Measurements from ENCODE around the gene NOVA2. TPM values are rescaled to one million over a fixed set of nuclear protein-coding genes. Genes with fewer than 3 reads are reported as not detected.
A peak's percentile ranks its signal among the peaks of the same experiment; 100 is the strongest.

NOVA2 gene
- total RNA-seq, 1 experiment from 2014 or later: not detected

- Histone ChIP-seq H3K27me3 (ENCODE audit: low read length) (no peaks in the 10 kb centered on the region), H2AFZ (ENCODE audit: low read length) (no peak within 1 kb of the TSS), H4K20me1 (ENCODE audit: low read length) (no peaks in the 10 kb centered on the region), H3K79me2 (ENCODE audit: low read length) (no peaks in the 10 kb centered on the region), H3K9me2 (replicated peaks; ENCODE audit: low read length) (no peaks in the 10 kb centered on the region), H3K9me3 (ENCODE audit: low read length) (no peaks in the 10 kb centered on the region), H3K4me2 (ENCODE audit: low read length) (no peak within 1 kb of the TSS), H3F3A (ENCODE audit: low read length, unreplicated experiment) (no peaks in the 10 kb centered on the region), H3K27ac (ENCODE audit: low read length) (no peak within 1 kb of the TSS), H3K9ac (ENCODE audit: low read length) (no peak within 1 kb of the TSS), H3K4me1 (ENCODE audit: insufficient read depth, low read length) (no peaks in the 10 kb centered on the region), H3K36me3 (ENCODE audit: low read depth, low read length) (no peaks in the 10 kb centered on the region), H3K4me3 (ENCODE audit: low read length) (no peak within 1 kb of the TSS)
- POLR2A ChIA-PET (ENCODE audit: unreplicated experiment): no interaction called here
- intact Hi-C loops (cut with micrococcal nuclease): no loop called here
- no peak for ATAC-seq
- TF ChIP-seq EZH2 (IDR thresholded peaks at IDR 0.05; ENCODE audit: low read length, unreplicated experiment): no peak
- peak; percentile 28; the same call in 1 of the 2 replicates for TF ChIP-seq CTCF (conservative IDR thresholded peaks at IDR 0.05; ENCODE audit: low read depth, low read length)
- no peak for TF ChIP-seq EZH2phosphoT487 (IDR thresholded peaks at IDR 0.05; ENCODE audit: borderline replicate concordance, low read length)
- BruUV-seq (replicated peaks): no TSS peak
- DNase-seq: peak; percentile 13
- CTCF ChIA-PET: no interaction called here
These were observed 59.5 kb downstream of the NOVA2 start, which contains the start of gene NANOS2 for GRCh38 chr19:45913874-45914830. TSS of gene NANOS2 (minus strand) at chr19:45914778. CDS start at chr19:45914693, 85 bp downstream.

- ChIA-PET CTCF (no interaction called here), POLR2A (ENCODE audit: unreplicated experiment) (no interaction called here)
- Histone ChIP-seq H3K9ac (ENCODE audit: low read length) (no peak overlapping the region), H3K79me2 (ENCODE audit: low read length) (no peaks in the 10 kb centered on the region), H3K27ac (ENCODE audit: low read length) (no peak overlapping the region), H3F3A (ENCODE audit: low read length, unreplicated experiment) (no peaks in the 10 kb centered on the region), H3K36me3 (ENCODE audit: low read depth, low read length) (no peaks in the 10 kb centered on the region), H3K4me3 (ENCODE audit: low read length) (no peak overlapping the region), H4K20me1 (ENCODE audit: low read length) (no peaks in the 10 kb centered on the region), H3K4me2 (ENCODE audit: low read length) (no peak overlapping the region), H3K4me1 (ENCODE audit: insufficient read depth, low read length) (peaks cover 4% of the 10 kb centered on the region), H3K9me2 (replicated peaks; ENCODE audit: low read length) (no peaks in the 10 kb centered on the region), H2AFZ (ENCODE audit: low read length) (no peak overlapping the region), H3K9me3 (ENCODE audit: low read length) (no peaks in the 10 kb centered on the region), H3K27me3 (ENCODE audit: low read length) (no peaks in the 10 kb centered on the region)
- TF ChIP-seq EZH2 (IDR thresholded peaks at IDR 0.05; ENCODE audit: low read length, unreplicated experiment) (no peak), CTCF (conservative IDR thresholded peaks at IDR 0.05; ENCODE audit: low read depth, low read length) (no peak)
- intact Hi-C loops (cut with micrococcal nuclease): no loop called here
- DNase-seq: no peak
- BruUV-seq (replicated peaks): no TSS peak
- ATAC-seq: no peak
These were observed 62.4 kb downstream of the NOVA2 start for GRCh38 chr19:45911291-45911690.

- Histone ChIP-seq H3F3A (ENCODE audit: low read length, unreplicated experiment) (no peaks in the 10 kb centered on the region), H3K4me2 (ENCODE audit: low read length) (no peak overlapping the region), H3K79me2 (ENCODE audit: low read length) (no peaks in the 10 kb centered on the region), H3K4me1 (ENCODE audit: insufficient read depth, low read length) (peaks cover 4% of the 10 kb centered on the region), H2AFZ (ENCODE audit: low read length) (no peak overlapping the region), H3K4me3 (ENCODE audit: low read length) (no peak overlapping the region), H3K9ac (ENCODE audit: low read length) (no peak overlapping the region), H3K27me3 (ENCODE audit: low read length) (no peaks in the 10 kb centered on the region), H4K20me1 (ENCODE audit: low read length) (no peaks in the 10 kb centered on the region), H3K9me3 (ENCODE audit: low read length) (no peaks in the 10 kb centered on the region), H3K27ac (ENCODE audit: low read length) (no peak overlapping the region), H3K9me2 (replicated peaks; ENCODE audit: low read length) (no peaks in the 10 kb centered on the region), H3K36me3 (ENCODE audit: low read depth, low read length) (no peaks in the 10 kb centered on the region)
- ATAC-seq: no peak
- intact Hi-C loops (cut with micrococcal nuclease): no loop called here
- ChIA-PET POLR2A (ENCODE audit: unreplicated experiment) (interaction anchor here (0.7 kb wide), 1 partner anchor 442 kb away, joined by 3 read pairs; no protein-coding TSS in a partner anchor), CTCF (no interaction called here)
- no TSS peak for BruUV-seq (replicated peaks)
- TF ChIP-seq EZH2phosphoT487 (IDR thresholded peaks at IDR 0.05; ENCODE audit: borderline replicate concordance, low read length) (no peak), CTCF (conservative IDR thresholded peaks at IDR 0.05; ENCODE audit: low read depth, low read length) (no peak), EZH2 (IDR thresholded peaks at IDR 0.05; ENCODE audit: low read length, unreplicated experiment) (no peak)
- DNase-seq: no peak
These were observed 64.7 kb downstream of the NOVA2 start for GRCh38 chr19:45908956-45909355.
